AG09309 (cell line): Measurements from ENCODE around the gene COL23A1.

Source experiments
- DNase-seq: peaks from one replicate; pipeline ENCODE4 v3.0.0-alpha.2; 2010; ENCODE audit warnings: low read depth
- H3K4me3 ChIP-seq: 2 replicates; pipeline ENCODE4 v1.5.1; 2011; ENCODE audit warnings: mild to moderate bottlenecking, low read depth, low read length, moderate library complexity; ENCODE audit not compliant: control insufficient read depth
- TF ChIP-seq, protein P1 (sequence below): IDR thresholded peaks from 2 replicates; pipeline ENCODE4 v1.5.1; 2011; ENCODE audit warnings: mild to moderate bottlenecking, low read depth, low read length, inconsistent platforms; ENCODE audit not compliant: insufficient read depth, control insufficient read depth; ENCODE audit errors: missing control alignments

Gene COL23A1

DNA sequence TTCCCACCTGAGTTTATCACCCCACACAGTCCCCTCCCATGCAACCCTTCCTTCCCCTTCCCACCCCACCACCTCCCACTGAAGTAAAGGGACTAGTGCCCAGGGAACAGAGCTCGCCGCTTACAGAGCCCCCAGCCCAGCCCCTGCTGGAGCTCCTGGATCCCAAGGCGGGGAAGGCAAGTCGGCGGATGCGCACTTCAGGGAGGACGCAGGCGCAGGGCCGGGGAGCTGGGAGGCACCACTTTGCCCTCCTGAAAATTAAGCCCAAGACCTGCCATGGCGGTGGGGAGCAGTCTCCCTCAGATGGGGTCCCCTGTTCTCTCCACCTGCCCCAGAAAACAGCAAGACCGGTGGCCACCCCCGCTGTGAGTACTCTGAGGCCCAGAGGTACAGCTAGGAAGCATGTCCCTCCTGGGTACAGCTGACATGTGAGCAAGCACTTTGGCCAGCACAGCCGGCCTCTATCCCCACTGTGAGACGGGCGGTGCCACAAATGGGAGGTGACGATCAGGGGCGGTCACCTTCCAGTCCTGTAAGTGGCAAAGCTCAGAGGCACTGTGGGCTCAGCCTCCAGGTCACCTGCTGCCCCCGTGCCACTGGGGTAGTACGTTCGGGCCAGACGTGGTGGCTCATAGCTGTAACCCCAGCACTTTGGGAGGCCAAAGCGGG is 45.9 kb downstream of the COL23A1 start:
- H3K4me3 ChIP-seq, result no peak overlapping the region
- TF ChIP-seq, protein P1, sequence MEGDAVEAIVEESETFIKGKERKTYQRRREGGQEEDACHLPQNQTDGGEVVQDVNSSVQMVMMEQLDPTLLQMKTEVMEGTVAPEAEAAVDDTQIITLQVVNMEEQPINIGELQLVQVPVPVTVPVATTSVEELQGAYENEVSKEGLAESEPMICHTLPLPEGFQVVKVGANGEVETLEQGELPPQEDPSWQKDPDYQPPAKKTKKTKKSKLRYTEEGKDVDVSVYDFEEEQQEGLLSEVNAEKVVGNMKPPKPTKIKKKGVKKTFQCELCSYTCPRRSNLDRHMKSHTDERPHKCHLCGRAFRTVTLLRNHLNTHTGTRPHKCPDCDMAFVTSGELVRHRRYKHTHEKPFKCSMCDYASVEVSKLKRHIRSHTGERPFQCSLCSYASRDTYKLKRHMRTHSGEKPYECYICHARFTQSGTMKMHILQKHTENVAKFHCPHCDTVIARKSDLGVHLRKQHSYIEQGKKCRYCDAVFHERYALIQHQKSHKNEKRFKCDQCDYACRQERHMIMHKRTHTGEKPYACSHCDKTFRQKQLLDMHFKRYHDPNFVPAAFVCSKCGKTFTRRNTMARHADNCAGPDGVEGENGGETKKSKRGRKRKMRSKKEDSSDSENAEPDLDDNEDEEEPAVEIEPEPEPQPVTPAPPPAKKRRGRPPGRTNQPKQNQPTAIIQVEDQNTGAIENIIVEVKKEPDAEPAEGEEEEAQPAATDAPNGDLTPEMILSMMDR, result no peak

DNA sequence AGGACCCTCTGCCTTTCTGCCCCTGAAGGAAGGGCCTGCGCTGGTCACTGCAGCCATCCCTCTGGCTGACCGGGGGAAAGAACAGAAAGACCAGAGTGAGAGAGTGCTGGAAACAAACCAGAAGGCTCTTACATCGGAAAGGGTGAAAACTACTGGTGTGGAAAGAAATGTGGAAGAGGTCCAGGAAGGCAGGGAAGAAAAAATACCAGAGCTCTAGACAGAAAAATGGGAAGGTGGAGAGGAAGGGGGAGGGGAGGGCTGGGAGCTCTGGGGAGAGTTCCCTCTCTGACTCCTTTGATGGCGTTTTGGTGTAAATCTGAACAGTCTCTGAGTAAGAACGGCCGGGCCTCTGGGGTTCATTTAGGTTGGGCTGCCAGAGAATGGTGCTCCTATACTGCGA is 47.7 kb downstream of the COL23A1 start:
- no peak for DNase-seq
- no peak overlapping the region for H3K4me3 ChIP-seq
- TF ChIP-seq, protein P1, result no peak

More for the DNA sequence above, 45.9 kb downstream of the COL23A1 start:
- DNase-seq, result no peak

DNA sequence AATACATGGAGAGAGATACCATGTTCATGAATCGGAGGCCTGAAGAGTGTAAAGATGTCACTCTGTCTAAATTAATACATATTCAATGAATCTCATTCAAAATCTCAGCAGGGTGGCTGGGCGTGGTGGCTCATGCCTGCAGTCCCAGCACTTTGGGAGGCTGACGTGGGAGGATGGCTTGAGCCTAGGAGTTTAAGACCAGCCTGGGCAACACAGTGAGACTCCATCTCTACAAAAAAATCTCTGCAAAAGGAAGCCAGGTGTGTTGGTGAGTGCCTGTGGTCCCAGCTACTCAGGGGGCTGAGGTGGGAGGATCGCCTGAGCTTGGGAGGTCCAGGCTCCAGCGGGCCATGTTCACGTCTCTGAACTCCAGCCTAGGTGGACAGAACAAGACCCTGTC is 49.7 kb downstream of the COL23A1 start:
- DNase-seq, result no peak
- no peak overlapping the region for H3K4me3 ChIP-seq
- TF ChIP-seq, protein P1, result no peak

DNA sequence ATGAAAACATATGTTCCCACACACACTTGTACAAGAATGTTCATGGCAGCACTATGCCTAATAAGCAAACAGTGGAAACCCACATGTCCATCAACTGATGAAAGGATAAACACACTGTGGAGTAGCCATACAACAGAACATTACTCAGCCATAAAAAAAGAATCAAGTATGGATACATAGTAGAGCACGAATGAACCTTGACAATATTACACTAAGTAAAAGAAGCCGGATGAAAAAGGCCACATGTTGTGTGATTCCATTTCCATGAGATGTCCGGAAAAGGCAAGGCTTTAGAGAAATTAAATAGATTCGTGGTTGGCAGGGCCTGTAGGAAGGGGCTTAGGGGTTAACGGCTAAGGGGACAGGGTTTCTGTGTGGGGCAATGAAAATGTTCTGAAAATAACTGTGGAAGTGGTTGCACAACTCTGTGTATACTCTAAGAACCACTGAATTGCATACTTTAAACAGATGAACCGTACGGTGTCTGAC is 51.4 kb downstream of the COL23A1 start:
- TF ChIP-seq, protein P1, result no peak
- H3K4me3 ChIP-seq, result no peak overlapping the region
- no peak for DNase-seq

DNA sequence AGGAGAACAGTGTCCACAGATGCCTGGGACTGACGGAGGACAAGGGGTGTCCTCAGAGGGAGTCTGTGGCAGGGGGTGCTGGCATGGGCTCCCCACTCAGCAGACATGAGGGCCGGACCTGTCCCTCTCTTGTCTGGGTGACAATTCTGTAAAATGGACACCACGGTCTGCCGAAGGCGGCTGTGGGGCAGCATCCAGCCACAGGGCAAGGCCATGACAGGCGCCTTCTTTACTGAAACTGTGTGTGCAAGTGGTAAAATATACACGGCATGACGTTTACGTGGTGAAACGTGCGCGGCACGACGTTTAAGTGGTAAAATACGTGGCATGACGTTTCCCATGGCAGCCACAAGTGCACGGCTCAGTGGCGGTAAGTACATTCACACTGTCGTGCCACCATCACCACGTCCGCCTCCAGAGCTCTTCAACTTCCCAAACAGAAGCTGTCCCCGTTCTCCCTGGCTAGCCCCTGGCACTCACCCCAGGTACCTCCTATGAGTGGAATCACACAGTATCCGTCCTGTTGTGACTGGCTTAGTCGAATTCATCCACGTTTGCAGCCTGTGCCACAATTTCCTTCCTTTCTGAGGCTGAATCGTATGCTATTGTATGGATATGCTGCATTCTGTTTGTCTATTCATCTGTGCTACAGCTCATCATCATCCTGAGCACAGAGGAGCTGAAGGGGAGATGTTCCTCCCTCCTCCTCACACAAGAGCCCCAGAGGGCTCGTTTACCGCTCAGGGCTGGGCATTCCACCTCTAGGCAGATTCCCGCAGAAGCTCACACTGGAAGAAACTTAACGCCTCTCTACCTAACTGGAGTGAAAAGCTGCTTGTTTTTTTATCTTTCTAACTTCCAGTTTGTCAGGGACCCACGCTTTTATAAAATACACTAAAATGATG is 52.5 kb downstream of the COL23A1 start:
- TF ChIP-seq, protein P1, result no peak
- no peak overlapping the region for H3K4me3 ChIP-seq
- DNase-seq, result no peak

DNA sequence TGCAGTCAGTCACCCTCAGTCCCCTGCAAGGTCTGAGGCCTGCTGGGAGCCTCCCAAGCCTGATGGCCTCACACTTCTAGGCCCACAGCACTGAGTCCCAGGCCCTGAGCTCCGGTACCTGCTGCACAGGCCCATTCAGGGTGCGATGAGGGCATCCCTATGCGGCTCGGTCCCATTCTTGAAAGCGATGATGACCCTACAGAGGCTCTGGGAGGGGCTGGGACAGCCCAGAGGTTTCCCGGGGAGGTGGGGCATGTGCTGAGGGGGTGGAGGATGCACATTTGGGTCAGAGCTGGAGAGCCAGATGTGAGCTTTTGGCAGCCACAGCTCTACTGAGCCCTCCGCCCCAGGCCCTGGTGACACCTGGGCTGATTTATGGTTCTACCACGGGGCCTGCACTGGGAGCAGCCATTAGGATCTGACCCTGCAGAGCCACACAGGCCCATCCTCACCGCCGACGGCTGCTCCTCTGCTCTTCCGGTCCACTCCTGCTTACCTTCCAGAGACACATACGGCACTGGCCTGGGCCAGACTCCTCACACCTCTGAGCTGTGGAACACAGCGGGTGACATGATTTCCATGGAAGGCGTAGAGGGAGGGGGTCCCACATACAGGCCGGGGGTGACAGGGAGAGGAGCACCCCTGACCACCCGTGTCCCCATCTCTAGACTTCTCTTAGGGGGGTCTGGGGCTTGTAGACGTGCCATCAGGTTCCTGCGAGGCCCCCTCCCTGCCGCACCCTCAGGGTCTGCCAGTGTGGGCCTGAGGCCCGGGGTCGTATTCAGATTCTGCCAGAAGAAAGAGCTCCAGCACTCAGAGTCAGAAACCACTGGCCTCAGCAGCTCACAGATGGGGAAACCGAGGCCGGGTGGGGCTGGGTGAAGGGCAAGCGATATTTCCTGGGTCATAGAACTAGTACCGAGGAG is 53.4 kb downstream of the COL23A1 start:
- TF ChIP-seq, protein P1, result no peak
- no peak for DNase-seq
- no peak overlapping the region for H3K4me3 ChIP-seq
